GM12892 (cell line): Measurements from ENCODE around the gene EXOC7.
"Not testable (repeated sequence)": the region's sequence is repeated elsewhere in the genome, so short reads cannot be mapped to it uniquely, and the experiment has no call there.

Experiments
- DNase-seq: peaks from one replicate; pipeline ENCODE4 v3.0.0; 2011; ENCODE audit not compliant: insufficient read length
- FAIRE-seq: peaks from 2 replicates; lab custom pipeline; 2011; peaks lifted over from hg19 to GRCh38; lab: Jason Lieb, UNC
- POLR2A ChIP-seq: IDR thresholded peaks from 2 replicates; pipeline ENCODE4 v1.6.1; 2011; ENCODE audit warnings: low read depth, low read length, control low read depth
- POLR2AphosphoS5 ChIP-seq: IDR thresholded peaks from 2 replicates; pipeline ENCODE4 v1.6.1; 2011; ENCODE audit warnings: low read depth, low read length, control low read depth
- TAF1 ChIP-seq: IDR thresholded peaks from 2 replicates; pipeline ENCODE4 v1.6.1; 2011; ENCODE audit warnings: low read depth, mild to moderate bottlenecking, control low read depth, low read length, borderline replicate concordance

The EXOC7 gene

DNA sequence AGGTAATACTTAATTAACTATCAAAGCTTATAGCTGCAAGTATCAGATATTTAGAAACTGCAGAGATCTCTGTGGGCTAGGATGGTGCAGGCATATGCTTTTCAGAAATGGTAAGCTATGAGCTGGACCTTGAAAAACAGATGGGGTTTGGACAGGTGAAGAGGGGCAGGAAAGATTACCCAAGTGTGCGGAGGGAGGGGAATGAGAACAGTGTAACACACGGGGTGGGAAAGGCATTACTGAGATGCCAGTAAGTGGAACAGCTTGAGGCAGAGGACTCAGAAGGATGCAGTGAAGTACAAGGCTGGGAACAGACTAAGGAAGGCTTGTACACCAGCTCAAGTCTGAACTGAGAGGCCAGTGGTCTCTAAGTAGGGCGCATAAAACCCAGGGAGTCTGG is 54.3 kb downstream of the EXOC7 start:
- TF ChIP-seq TAF1 (no peak), POLR2A (no peak), POLR2AphosphoS5 (no peak)
- no peak for DNase-seq
- no peak for FAIRE-seq

DNA sequence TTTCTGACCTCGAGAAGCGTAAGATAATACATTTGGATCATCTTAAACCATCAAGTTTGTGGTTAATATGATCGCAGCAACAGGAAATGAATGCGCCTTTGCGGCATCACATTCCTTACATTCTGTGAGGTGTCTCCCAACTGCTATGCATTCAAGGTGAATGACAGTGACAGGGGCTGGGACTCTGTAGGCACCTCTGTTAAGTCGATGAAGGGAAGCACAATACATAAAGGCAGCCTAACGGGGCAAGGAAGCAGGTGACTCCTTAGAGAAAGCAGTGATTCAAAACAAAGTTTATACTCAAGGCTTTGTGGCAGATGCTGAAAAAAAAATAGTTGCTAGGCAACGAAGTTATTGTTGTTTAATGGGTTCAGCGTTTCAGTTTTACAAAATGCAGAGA is 54.9 kb downstream of the EXOC7 start:
- DNase-seq (no peak), FAIRE-seq (no peak)
- no peak for TF ChIP-seq TAF1
- no peak for TF ChIP-seq POLR2AphosphoS5
- no peak for TF ChIP-seq POLR2A

- FAIRE-seq (no peak), DNase-seq (no peak)
- TF ChIP-seq TAF1 = no peak
- no peak for TF ChIP-seq POLR2A
- no peak for TF ChIP-seq POLR2AphosphoS5
Observed at GRCh38 chr17:76048025-76048605, 55.5 kb downstream of the EXOC7 start.

DNA sequence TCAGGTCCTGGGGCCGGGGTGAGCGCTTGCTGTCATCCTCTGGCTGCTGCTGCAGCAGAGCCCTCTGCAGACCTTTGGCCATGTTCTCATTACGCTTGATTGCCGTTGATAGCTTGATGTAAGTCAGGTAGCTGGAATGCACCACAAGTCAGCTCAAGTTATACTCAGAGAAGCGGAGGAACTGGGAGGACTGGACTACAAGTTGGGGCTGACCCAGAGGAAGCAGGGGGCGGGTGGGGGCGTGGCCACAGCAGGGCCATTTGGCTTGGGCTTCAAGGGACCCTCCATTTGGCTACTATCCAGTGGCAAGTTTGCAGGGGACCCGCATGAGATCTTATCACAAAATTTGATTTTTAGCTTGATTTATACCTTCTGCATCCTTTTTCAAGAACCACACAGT is 57.5 kb downstream of the EXOC7 start:
- FAIRE-seq (no peak), DNase-seq (no peak)
- TF ChIP-seq POLR2A (no peak), POLR2AphosphoS5 (no peak), TAF1 (no peak)

DNA sequence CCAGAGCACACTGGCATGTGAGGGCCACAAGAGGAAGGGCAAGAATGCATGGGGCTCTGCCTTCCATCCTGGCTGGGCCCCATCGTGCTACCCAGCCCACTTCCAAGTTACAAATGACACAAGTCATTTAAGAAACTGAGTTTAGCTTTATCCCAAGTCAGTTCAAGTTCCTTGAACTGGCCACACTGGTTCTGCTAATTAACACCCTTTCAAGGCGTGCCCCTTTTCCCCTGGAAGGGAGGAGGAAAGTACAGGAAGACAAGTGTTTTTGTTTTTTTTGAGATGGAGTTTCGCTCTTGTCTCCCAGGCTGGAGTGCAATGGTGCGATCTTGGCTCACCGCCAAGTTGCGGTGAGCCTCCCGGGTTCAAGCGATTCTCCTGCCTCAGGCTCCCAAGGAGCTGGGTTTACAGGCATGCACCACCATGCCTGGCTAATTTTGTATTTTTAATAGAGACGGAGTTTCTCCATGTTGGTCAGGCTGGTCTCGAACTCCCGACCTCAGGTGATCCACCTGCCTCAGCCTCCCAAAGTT is 59.0 kb downstream of the EXOC7 start:
- DNase-seq, FAIRE-seq: not testable (repeated sequence)

- FAIRE-seq = not testable (repeated sequence)
Observed at GRCh38 chr17:76042868-76043267, 60.7 kb downstream of the EXOC7 start.

DNA sequence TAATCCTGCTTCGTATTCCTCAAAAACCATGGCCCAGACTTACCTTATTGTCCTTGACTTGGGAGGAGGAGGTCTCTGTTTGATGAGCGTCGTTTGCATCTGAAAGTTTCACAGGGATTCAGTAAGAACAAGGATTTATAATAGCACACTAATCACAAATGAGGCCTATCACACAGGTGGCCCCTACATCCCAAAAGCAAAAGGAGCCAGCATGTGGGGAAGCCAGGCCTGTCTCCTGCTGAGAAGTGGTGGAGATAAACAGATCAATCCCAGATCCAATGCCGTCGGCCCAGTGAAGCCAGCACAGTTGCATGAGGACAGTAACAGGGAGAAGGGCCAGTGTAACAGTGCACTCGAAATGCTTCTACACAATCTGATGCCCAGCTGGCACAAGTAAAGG is 63.2 kb downstream of the EXOC7 start:
- no peak for TF ChIP-seq POLR2A
- no peak for TF ChIP-seq TAF1
- no peak for TF ChIP-seq POLR2AphosphoS5
- FAIRE-seq = no peak
- DNase-seq = no peak

More at GRCh38 chr17:76042868-76043267, 60.7 kb downstream of the EXOC7 start:
- DNase-seq = not testable (repeated sequence)

- FAIRE-seq (no peak), DNase-seq (no peak)
- TF ChIP-seq POLR2AphosphoS5 = no peak
- no peak for TF ChIP-seq TAF1
- TF ChIP-seq POLR2A = no peak
Observed at GRCh38 chr17:76039121-76039520, 64.5 kb downstream of the EXOC7 start.

- no peak for TF ChIP-seq TAF1
- no peak for TF ChIP-seq POLR2AphosphoS5
- no peak for FAIRE-seq
- DNase-seq = no peak
Observed at GRCh38 chr17:76038050-76038449, 65.5 kb downstream of the EXOC7 start.

DNA sequence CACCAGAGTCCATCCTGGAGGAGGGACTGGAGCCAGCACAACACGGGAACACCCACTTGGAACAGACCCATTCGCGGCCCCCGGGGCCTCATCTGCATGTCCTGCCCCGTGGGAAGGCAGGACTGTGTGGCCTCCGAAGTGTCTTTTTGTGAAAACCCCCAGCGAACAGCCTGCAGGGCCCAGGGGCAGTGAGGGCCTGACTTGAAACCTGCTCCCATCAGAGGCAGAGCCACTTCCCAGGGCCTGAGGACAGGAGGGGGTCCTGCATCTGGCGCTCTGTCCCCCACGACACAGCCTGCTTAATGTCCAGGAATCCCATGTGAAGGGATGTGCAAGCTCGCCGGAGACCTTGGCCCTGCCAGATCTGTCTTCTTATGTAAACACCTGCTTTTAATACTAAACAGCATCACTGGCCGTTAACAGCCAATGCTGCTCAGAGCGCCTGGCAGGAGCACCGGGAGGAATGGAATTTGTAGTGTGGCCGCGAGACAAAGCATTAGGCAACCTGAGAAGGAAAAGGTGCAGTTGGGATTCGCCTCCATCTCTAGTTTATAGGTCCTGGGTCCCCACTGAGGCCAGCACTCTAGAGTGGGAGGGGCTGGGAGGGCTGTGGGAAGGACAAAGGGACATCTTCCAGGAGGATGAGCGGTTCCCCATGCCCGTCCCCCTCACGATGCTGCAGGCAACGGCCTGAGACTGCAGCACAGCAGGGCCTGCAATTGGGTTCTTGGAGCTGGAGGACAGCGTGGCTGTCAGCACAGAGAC is 66.9 kb downstream of the EXOC7 start:
- TF ChIP-seq POLR2A (no peak), TAF1 (no peak), POLR2AphosphoS5 (no peak)

DNA sequence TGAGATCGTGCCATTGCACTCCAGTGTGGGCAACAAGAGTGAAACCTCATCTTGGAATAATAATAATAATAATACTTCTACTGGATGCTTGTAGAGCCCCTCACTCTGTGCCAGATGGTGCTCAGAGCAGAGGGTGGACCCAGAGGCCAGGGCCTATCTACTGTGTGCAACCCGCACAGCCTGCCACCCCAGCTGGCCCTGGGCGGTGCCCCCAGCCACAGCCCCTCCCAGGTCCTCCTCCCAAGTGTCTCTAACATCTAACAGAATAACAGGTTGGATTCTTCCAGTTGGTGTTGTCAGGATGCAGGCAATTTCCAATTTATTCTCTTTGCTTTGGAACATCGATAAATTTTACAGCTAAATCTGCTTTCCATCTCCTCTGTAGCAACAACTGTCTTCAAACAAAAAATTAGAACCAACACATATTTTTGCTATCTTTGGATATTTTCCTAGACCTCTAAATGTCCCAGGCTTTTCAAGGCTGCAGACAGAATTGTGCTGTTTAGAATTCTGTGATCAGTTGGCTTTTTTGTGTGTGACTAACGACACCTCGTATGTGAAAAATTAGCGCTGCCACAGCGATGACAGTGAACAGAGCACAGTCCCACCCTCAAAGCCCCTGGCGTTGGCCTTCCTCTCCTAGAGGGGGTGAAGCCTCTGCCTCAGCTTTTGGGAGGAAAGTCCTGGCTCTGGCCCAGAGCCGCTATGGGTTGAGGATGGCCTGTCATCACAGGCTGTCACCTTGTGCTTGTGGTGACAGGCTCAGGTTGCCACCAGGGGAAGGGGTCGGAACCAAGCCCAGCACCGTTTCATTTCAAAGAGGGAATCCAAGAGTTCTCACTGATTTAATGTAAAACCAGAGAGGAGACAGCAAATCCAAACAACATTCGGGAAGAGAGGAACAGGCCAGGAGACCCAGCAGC is 68.9 kb downstream of the EXOC7 start:
- no peak for TF ChIP-seq TAF1
- TF ChIP-seq POLR2AphosphoS5 = no peak
- TF ChIP-seq POLR2A = no peak
- FAIRE-seq (no peak), DNase-seq (no peak)

More for the DNA sequence above, 66.9 kb downstream of the EXOC7 start:
- DNase-seq = no peak
- no peak for FAIRE-seq

DNA sequence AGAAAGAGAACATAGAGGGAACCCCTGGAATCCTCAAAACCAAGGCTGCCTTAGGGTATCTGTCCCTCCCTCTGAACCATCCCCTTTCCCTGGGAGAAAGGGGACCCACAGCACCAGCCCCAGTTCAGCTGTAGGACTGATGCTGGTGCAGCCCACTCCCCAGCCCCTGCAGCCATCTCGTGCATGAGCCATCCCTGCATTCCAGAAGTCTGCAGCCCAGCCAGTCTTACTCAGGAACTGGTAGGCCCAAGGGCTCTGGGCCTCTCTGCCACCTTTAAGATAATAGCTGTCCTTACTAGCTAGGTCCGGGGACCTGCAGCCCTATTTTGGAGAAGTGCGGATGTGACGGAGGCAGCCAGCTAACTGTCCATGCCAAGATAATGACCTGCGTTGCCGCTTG is 70.4 kb downstream of the EXOC7 start:
- TF ChIP-seq TAF1 (no peak), POLR2A (no peak), POLR2AphosphoS5 (no peak)
- no peak for FAIRE-seq
- no peak for DNase-seq
